Fibroblast of mammary gland (primary cell): ENCODE measurements around the gene TRERF1.

Source experiments
- DNase-seq: peaks from one replicate; pipeline ENCODE4 v3.0.0-alpha.2; 2010; ENCODE audit warnings: low read depth
- H3K4me3 ChIP-seq: 2 replicates; pipeline ENCODE4 v1.5.1; 2011; ENCODE audit warnings: low read depth, mild to moderate bottlenecking, low read length, moderate library complexity; ENCODE audit not compliant: control insufficient read depth
- CTCF ChIP-seq: conservative IDR thresholded peaks from 2 replicates; pipeline ENCODE4 v1.5.1; 2011; ENCODE audit warnings: low read depth, low read length, inconsistent platforms; ENCODE audit not compliant: control insufficient read depth, insufficient read depth

The TRERF1 gene

DNA sequence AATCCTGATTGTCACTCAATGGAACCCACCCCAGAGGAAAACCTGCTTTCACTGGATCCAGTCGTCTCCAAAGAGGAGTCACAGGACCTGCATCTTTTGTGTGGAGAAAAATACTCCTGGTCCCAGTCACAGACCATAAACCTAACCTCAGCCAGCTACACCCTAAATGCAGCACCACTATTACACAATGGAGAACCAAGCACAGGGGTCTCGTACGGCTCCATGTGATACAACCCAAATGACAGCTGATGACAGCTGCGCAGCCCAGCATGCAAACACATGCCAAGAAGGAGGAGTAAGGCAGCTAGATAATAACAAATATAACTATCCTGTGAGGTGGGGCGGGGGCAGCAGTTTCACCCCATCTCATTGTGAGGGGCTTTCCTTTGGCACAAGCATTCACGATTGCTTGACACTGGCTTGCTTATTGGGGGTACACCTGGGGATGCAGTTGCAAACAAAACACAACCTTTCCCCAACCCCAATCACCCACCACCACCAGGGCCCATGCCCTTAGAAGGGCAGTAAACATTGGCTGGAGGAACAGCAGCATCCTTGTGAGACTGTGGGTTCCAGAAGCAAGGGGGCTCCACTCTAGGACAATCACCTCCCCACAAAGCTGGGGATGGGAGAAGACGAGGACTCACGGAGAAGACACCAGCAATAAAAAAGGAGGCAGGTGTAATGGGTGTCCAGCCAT, 51.5 kb downstream of the TRERF1 start:
- no peak for TF ChIP-seq CTCF
- DNase-seq = no peak
- no peak overlapping the region for H3K4me3 ChIP-seq

DNA sequence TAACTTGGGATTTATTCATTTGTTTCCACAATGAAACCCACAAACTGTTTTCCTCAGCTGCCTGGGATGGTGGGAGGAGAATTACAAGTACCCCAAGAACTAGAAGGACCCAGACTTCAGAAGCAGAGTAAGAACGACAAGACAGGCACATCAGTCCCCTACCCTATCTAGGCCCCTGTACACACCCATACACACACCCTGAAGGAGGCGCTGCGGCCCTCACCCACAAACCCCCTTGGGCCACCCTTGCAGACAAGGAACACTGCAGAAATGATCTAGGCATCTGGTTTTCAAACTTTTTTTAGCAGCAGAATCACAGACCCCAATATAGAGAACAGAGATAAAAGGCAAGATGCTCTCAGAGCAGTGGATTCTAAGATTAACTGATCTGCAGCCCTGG, 55.0 kb downstream of the TRERF1 start:
- H3K4me3 ChIP-seq = no peak overlapping the region
- TF ChIP-seq CTCF = no peak
- no peak for DNase-seq

- no peak for TF ChIP-seq CTCF
- H3K4me3 ChIP-seq = no peak overlapping the region
- no peak for DNase-seq
Measured at GRCh38 chr6:42394881-42395620, 56.7 kb downstream of the TRERF1 start.

- no peak for DNase-seq
- no peak for TF ChIP-seq CTCF
Measured at GRCh38 chr6:42394151-42394550, 57.6 kb downstream of the TRERF1 start.

DNA sequence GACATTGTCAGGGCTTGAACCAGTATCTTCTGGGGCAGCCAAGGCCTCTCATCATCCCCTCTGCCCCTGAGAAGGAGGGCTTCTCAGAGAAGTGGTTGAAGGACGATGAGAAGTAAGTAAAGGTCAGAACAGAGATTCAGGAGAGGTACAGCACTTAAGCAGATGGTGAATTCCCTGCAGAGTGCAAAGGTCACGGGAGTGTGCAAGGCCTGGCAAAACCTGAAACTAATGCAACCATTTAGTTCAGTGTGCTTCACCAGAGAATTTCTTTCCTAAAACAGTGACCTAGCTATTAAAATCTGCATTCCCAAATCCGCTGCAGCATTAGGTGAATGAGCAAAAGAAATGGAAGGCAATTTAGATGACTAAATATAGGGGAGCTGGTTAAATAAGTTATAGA, 58.4 kb downstream of the TRERF1 start:
- no peak overlapping the region for H3K4me3 ChIP-seq
- DNase-seq = no peak
- no peak for TF ChIP-seq CTCF

More at GRCh38 chr6:42394151-42394550, 57.6 kb downstream of the TRERF1 start:
- H3K4me3 ChIP-seq = no peak overlapping the region

DNA sequence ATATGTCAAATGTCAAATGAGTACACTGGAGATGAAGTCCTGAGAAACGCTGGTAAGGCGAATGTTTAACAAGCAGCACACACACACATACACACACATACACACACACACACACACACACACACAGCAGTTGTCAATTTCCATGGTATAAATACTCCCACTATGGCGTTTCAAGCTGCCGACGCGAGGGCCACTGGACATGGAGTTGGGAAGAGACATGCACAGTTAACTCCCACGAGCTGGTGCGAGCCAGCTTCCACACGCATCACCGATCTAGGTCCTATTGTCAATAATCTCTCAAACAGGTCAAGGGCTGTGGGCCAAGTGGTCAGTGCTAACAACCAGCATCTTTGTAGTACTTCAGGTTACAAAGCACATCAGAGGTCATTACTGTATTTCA, 58.9 kb downstream of the TRERF1 start:
- no peak overlapping the region for H3K4me3 ChIP-seq
- DNase-seq = no peak
- TF ChIP-seq CTCF = no peak
